Measurements from ENCODE around the gene DDX25.
"Not testable (repeated sequence)": the region's sequence is repeated elsewhere in the genome, so short reads cannot be mapped to it uniquely, and the experiment has no call there.

Gene DDX25

DNA sequence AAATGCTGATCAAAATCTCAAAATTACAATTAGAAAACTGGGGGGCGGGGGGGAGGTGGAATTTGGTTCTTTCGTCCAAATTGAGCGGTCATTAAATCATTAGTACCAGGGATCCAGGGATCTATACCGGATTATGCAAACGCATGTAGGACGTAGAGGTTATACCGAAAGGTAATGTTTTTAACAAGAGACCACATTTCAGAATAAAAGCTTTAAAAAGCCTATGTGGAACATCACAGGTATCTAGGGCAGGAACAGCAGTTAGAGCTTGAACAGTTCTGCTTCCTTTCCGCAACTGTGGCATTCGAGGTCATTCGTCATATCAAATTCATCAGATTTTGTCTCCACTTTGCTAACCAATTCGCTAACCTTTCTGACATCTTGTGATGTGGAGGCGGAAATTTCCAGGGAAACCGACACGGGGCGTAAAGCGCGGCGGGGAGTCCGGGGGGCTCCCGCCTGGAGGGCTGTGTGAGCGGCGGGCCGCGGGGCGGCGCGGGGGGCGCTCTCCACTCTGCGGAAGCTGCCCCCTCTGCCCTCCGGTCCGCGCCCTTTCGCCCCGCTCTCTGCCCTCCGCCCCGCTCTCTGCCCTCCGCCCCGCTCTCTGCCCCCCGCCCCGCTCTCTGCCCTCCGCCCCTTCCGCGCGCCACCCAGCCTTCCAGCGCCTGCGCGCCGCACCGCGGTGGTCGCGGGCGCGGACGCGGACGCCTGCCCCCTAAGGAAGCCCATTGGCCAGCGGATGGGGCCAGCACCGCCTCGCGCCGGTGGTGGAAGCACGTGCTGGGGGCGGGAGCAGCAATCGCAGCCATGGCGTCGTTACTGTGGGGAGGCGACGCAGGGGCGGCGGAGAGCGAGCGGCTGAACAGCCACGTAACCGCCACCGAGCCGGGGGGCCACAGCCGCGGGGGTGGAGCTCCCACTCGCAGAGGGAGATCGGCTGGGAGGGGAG is at the start of gene DDX25:
Gene DDX25, plus strand, starts transcription at position 798 of the 949 bp plus-strand sequence. Its CDS starts 10 bp downstream, at position 808.
- DNase-seq: no peak

DNA sequence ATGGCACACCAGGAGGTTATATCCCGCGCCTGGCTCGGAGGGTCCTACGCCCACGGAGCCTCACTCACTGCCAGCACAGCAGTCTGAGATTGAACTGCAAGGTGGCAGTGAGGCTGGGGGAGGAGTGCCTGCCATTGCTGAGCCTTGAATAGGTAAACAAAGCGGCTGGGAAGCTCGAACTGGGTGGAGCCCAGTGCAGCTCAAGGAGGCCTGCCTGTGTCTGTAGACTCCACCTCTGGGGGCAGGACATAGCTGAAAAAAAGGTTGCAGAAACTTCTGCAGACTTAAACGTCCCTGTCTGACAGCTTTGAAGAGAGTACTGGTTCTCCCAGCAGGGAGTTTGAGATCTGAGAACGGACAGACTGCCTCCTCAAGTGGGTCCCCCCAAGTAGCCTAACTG is 46.6 kb upstream of the DDX25 start:
- DNase-seq: not testable (repeated sequence)

DNA sequence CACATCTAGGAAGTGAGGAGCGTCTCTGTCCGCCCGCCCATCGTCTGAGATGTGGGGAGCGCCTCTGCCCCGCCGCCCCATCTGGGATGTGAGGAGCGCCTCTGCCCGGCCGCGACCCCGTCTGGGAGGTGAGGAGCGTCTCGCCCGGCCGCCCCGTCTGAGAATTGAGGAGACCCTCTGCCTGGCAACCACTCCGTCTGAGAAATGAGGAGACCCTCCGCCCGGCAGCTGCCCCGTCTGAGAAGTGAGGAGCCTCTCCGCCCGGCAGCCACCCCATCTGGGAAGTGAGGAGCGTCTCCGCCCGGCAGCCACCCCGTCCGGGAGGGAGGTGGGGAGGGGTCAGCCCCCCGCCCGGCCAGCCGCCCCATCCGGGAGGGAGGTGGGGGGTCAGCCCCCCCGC is 41.5 kb upstream of the DDX25 start:
- not testable (repeated sequence) for DNase-seq

- not testable (repeated sequence) for DNase-seq
These were observed 39.0 kb upstream of the DDX25 start for GRCh38 chr11:125865354-125865753.

DNA sequence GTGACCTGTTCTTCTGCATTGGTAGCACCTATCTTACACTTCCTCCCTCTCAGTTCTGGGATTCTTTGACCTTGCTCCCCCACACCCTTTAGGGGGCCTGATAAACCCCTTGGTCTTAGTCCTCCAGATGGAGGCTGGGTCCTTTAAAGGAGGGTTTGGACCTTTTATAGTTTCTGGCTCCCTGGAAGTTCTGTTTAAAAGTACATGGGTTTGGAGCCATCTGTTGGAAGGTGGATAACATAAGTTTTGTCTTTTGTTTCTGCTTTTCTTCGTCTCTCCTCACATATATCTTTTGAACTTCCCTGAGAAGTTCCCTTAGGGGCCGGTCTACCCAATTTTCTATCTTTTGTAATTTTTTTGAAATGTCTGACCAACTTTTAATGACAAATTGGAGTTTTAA is 34.8 kb upstream of the DDX25 start:
- DNase-seq: no peak

GRCh38 chr11:125871391-125872137 is 32.7 kb upstream of the DDX25 start:
- no peak for DNase-seq

DNA sequence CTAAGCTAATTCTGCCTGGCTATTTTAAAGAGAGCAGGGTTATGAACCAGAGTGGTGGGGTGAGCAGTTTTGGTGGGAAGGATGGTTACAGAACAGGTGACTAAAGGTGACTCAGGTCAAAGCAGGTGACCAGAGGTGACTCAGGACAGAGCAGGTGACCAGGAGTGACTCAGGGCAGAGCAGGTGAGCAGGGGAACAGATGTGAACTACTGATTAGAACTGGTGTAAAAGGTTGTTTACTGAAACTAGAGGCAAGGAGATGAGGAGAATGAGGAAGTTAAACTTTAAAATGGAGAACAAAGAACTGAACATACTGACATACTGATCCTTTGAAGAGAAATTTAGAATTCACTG is 32.2 kb upstream of the DDX25 start:
- DNase-seq: no peak

DNA sequence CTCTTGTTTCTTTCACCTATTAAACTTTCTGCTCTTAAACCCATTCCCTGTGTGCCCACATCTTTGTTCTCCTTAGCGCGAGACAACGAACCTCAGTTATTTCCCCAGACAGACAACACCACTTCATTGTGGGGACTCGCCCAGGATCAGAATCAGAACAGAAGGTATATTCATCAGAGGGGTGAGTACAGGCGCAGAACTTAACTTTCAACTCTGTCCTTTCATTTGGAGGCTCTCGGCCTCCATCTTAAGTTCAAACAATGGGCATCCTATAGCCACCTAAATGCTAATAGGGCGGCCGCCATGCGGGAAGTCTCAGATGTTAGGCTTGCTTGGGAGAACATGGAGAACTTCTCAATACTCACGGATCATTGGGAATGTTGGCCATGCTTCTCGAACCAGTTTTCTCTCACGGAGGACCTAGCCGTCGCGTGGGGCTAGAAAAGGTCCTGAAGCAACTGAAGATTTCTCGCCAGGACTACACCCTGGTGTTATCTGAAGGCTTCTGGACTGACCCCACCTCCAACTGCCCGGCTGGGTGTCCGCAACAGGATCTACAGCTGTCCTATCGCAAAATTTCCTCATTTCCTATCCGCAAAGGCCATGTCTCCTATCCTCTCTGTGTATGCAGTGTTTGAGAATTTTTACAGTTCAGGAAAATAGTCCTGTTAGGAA is 30.3 kb upstream of the DDX25 start:
- no peak for DNase-seq

DNA sequence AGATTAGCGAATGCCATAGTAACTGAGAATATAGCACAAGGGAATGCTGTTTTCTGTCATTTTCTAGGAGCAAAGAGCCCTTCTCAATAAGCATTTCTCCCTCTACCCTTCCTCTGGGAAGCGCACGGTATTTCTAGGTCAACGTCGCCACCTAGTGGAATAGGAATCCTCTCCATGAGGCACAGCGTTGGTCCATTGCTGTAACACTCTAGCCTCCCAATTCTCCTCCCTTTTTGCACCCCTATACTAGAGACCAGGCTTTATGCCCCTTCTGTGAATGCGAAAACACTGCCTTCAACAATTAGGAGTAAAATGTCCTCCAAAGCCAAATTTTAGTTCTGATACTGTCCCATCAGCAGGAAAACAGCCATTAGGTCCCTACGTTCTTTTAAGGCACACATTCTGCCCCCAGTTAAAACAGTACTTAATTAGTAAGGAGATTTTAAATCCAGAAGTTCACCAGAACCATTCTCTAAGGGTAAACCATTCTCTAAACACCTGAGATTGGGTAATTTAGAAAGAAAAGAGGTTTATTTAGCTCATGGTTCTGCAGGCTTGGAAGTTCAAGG is 29.7 kb upstream of the DDX25 start:
- peak; percentile 33 for DNase-seq

DNA sequence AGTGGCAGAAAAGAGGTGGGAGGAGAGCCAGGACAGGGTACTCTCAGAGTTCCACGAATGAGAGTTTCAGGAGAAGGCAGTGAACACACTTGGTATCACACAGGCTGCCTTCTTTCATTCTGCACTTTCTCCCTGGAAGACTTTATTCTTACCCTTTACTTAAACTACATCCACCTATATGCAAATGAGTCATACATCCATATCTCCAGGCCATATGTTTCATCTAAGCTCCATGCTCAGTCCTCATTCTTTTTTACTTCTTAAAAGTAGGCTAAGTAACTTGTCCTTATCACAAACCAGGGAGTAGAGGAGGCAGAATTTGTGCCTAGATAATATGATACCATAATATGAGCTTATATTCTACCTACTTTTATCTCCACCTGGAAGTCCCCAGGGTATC is 23.0 kb upstream of the DDX25 start:
- DNase-seq: no peak

GRCh38 chr11:125883375-125883774 is 20.9 kb upstream of the DDX25 start:
- DNase-seq: no peak

GRCh38 chr11:125886997-125887372 is 17.3 kb upstream of the DDX25 start:
- peak; percentile 12 for DNase-seq

DNA sequence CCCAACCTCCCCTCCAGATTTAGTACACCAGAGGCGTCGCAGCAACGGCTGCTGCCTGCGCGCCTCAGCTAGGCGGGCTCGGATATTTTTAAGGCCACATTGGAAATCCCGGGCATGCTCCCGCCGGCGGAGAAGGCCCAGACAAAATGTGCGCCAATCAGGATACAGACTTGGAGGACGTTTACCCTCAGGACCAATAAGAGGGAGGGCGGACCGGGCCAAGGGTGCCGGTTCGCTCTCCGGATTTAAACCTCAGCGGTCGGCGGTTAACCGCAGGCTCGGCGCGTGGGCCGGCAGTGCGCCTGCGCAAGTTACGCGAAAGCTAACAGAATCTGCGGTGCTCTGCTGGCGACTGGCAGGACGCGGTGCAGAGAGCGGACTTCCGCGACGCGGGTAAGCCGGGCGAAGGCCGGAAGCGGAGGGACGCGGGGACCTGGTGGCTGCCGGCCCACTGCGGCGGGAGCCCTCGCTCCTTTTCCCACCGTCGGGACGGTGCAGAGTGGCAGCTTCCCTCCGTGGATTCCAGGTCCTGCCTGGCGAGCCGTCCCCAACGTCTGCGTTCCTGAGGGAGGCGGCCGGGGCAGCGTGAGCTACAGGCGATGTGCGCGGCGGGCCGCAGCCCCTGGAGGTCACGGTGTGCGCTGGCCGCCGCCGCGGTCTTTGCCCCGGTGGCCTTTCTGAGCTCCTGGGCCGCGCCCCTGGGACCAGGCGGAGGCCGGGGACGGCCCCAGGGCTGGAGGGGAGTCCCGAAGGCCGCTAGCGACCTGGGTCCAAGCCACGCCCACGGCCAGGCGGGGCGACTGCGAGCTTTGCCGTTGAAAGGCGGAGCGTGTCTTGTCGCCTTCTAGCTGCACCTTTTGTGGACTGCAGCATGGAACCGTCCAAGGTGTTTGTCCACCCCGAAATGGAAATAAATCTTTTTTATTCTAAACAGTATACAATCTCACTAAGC is 16.7 kb upstream of the DDX25 start, which contains the start of gene HYLS1:
Gene HYLS1, plus strand, starts transcription at position 296 of the 952 bp plus-strand sequence. CDS start 11,701 bp downstream, outside the sequence.
- DNase-seq: peak; percentile 95

GRCh38 chr11:125890447-125891100 is 13.7 kb upstream of the DDX25 start:
- DNase-seq: no peak

- peak; percentile 71 for DNase-seq
These were observed 12.2 kb upstream of the DDX25 start for GRCh38 chr11:125892071-125892470.

GRCh38 chr11:125892994-125893393 is 11.3 kb upstream of the DDX25 start:
- no peak for DNase-seq

DNA sequence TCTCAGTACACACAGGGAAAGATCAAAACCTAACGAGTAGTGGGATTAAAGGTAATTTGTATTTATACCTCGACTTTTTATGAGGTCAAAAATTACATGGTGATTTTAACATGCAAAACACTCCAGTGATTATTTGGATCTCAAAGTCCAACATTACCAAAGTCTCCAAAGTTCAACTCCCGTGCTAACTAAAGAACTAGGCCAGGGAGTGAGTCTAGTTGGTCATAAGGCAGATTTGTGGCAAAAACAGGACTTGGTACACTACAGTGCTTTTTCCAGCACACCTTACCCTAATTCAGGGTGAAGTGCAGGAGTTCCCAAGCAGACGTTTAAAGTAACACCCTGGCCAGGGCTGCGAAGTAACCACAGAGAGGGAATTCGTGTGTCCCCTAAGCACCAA is 2.4 kb upstream of the DDX25 start:
- DNase-seq: no peak

GRCh38 chr11:125902277-125902926 is 1.9 kb upstream of the DDX25 start:
- DNase-seq: no peak

GRCh38 chr11:125902927-125903710 is 1.2 kb upstream of the DDX25 start, which contains the start of gene PUS3:
Gene PUS3, minus strand, starts transcription at chr11:125903206. Its CDS starts 6,922 bp downstream, at chr11:125896284.
- peak; percentile 91 for DNase-seq

DNA sequence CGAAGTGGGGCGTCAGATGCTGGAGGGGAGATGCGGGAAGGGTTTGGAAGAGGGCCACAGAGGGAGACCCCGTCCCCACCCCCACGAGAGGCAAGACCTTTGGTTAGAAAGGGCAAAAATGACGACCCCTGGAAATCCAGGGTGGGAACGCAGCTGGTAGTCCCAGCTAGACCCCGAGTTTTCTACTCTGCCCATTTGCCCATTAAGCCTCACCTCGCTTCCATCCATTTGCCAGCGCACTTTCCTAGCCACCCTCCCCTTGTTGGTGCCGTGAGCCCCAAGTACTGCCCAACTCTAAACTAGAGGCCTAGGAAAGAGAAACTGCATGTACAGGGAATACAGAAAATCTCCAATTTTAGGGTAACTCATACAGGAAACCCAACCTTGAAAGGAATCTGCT is 370 bp downstream of the DDX25 start:
- no peak for DNase-seq
